Fibroblast of the conjunctiva (primary cell): ENCODE measurements around the gene AP3S1.
A peak's percentile ranks its signal among the peaks of the same experiment; 100 is the strongest.

Source experiments
- DNase-seq: peaks from one replicate; pipeline ENCODE4 v3.0.0-alpha.2; 2010; ENCODE audit warnings: low read depth

Gene AP3S1

DNA sequence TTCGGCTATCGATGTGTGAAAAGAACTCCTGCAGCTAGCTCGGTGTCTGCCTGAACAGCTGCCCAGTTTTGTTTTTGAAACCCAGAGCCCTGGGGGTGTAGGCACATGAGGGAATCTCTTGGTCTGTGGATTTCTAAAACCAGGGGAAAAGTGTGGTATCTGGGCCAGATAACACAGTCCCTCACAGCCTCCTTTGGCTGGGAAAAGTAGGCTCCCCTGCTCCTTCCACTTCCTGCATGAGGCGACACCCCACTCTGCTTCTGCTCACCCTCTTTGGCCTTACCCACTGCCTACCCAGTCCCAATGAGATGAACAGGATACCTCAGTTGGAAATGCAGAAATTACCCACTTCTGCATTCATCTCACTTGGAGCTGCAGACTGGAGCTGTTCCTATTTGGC, 15.8 kb upstream of the AP3S1 start:
- no peak for DNase-seq

DNA sequence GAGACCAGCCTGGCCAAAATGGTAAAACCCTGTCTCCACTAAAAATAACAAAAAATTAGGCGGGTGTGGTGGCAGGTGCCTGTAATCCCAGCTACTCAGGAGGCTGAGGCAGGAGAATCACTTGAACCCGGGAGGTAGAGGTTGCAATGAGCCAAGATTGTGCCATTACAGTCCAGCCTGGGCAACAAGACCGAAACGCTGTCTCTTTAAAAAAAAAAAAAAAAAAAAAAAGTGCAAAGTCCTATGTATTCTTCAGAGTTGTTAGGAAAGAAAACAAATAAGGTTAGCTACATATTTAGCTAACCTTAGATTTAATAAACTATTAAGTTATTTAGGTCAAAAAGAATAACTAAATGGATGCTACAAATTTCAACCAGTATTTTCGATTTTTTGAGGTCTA, 11.8 kb upstream of the AP3S1 start:
- no peak for DNase-seq

DNA sequence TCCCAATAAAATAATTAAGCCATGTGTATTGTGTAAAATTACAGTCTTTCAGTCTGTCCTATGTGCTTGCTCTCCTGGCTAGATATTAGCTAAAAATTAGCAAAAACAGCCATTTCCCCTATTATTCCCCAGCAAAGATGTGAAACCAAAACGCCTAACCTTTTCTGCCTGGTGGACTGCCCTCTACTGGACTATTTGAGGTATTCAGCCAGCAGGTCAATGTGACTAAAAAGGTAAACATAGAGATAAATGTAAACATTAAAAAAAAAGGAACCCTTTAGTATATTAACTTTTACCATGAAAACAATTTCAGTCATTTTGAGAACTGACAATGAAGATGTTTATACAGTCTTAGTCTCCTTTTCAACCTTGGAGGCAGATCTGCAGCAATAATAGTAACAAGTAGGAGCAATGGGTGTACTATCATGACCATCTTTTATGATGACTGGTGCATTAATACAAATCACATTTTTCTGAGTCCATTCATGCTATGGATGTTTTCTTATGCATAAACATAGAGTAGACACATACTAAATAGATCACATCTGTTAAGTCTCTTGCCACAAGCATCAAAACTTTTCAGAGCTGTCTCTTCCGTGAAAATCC, 10.5 kb upstream of the AP3S1 start:
- DNase-seq: no peak

DNA sequence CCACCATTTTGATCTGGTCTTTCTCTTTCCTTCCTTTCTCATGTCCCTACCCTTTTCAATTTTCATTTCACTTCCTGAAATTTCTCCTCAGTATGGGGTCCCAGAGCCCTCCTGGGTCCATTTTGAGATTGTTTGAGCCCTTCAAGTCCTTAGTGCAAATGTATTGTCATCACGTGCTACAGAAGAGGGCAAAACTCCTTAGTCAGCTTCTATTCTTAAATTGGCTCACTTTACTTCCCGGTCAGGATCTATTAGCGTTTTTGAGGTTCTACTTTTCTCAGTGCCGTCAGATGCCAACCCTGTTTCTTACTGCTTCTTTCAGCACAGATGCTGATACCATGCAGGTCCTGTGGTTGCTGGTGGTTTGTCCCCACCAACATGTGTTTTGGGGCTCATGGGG, 6.3 kb upstream of the AP3S1 start:
- no peak for DNase-seq

DNA sequence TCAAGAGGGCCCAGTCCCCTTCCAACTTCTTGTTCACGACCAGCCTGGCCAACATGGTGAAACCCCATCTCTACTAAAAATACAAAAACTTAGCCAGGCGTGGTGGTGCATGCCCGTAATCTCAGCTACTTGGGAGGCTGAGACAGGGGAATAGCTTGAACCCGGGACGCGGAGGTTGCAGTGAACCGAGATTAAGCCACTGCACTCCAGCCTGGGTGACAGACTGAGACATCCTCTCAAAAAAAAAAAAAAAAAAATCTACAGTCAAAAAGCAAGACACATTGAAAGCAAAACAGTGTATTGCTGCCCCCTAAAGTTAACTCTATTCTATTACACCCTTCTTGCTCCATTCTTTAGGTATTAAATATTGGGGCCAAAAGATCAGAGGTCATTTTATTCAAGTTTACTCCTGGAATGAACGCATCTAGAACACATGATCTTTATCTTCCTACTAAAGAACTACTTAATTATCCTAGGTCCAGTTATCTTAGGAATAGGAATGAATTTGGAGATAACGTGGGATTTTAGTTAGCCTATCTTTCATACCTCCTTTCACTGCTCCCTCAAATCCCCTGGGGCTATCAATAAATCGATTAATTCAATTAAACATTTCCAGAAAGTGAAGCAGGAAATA, 2.7 kb upstream of the AP3S1 start:
- peak; percentile 60 for DNase-seq

DNA sequence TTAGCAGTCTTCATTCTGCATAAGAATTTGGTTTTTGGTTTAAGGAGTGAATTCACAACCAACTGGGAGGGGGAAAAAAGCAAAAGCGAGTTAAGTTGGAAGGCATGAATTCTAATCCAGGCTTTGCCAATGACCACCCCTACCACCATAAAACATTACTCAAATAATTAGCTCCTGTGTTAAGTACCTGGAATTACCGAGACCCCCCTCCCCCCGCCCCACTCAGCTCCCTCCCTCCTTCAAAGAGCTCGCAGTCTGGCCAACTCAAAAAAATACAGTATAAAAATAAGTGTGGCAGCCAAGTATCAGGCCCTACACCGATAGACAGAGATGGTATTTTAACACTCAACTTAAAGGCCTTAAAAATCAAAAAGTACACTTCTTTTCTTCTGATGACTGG, 862 bp upstream of the AP3S1 start:
- no peak for DNase-seq

DNA sequence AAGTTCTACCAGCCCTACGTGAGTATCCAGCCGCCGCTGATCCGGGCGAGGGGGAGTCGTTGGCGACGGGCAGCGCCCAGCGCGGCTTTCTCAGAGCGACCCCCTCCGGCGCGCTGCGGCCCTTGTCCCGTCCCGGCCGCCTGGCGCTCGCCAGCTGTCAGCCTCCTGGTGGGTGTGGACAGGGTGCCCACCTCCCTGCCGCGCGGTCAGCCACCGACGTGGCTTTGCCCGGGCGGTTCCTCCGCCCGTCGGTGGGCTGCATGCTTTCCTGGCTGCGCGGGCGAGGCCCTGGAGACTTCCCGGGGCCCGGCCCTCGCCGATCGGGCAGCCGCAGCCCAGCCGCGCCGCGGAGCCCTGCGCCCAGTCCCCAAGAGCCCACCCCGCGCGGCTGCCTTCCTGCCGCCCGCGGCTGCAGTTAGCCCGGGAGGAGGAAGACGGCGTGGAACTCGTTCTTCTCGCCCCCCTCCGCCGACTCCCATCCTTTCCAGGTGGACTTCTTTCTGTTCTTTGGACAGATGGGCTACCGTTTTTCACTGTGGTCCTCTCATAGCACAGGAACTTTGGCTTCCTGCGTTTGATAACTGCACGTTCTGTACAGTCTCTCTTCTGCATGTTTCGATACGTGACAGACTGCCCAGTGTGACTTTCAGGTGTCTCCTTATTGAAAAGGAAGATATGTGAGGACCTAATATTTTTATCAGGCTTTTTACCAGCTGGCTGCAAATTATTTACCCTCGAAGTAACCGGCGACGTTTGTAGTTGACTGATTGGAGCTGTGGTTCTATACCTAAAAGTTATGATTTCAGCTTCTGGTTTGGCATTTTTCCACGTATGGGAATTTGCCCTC, 577 bp downstream of the AP3S1 start:
- peak; percentile 18 for DNase-seq

DNA sequence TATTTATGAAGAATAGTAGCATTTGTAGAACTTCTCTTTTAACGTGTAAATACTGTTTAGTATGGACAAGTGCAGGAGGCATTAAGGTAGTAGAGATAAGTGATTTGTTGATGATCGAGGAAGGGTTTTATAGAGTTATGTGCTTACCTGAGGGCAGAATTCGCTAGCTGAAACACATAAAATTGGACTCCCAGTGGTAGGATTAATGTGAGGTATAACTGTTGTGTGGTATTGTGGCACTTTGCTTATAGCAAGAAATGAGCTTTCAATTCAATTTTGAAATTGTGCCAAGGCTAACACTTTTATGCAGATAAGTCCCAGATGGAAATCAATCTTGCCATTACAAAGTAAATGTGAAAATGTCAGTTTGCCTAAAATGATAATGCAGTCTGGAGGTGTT, 1.2 kb downstream of the AP3S1 start:
- DNase-seq: no peak

DNA sequence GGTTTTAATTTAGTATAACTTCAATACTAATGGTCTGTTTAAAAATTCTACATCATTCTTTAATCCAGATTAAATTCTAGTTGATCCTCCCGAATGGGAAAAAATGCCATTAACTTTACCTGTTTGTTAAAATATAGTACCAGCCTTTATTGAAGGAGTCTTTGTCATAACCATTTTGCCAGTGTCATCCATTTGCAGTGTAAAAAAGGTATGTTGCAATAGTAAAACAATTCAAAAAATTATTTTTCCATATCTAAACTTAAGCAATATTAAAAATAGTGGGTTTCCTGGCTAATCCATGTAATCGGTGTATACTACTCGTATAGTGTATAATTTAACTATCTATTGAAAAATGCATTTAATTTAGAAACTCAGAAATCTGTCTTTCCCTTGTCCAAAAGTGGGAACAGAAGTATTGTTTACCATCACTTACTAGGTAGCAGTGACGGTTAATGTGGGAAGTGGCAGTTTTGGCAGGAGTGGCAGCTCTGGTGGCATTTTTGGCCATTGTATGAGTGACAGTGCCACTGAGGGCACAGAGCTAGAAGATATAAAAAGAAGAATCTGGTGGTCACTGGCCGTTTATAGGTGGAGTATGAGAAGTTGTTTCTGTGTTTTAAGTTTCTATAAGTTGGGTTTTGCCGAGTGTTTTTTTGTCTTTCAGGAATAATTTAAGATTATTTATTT, 1.9 kb downstream of the AP3S1 start:
- DNase-seq: no peak

DNA sequence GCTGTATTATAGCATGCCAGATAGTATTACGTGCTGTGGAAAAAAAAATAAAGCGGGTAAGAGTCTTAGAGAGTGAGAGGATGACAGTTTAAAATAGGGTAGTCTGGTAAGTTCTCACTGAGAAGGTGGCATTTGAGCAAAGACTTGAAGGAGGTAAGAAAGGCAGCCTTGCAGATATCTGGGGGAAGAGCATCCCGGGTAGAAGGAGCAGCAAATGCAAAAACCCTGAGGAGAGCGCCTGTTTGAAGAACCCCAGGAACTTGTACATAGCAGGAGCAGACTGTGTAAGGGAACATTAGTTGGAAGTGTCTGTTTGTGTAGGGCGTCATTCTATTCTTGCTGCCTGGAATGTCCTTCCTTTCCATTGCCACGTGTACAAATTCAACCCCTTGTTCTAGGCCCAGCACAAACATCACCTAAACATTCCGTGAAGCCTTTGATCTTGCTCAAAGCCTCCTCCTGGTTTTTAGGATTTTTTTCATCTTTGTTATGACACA, 2.6 kb downstream of the AP3S1 start:
- DNase-seq: no peak

DNA sequence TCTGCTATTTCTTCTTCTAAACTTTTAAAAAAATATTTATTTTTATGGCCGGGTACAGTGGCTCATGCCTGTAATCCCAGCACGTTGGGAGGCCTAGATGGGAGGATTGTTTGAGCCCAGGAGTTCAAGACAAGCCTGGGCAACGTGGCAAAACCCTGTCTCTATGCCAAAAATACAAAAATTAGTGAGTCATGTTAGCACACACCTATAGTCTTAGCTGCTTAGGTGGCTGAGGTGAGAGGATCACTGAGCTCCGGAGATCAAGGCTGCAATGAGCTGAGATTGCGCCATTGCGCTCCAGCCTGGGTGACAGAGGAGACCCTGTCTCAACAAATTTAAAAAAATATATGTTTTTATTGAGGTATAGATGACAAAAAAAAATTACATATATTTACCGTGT, 5.6 kb downstream of the AP3S1 start:
- no peak for DNase-seq

DNA sequence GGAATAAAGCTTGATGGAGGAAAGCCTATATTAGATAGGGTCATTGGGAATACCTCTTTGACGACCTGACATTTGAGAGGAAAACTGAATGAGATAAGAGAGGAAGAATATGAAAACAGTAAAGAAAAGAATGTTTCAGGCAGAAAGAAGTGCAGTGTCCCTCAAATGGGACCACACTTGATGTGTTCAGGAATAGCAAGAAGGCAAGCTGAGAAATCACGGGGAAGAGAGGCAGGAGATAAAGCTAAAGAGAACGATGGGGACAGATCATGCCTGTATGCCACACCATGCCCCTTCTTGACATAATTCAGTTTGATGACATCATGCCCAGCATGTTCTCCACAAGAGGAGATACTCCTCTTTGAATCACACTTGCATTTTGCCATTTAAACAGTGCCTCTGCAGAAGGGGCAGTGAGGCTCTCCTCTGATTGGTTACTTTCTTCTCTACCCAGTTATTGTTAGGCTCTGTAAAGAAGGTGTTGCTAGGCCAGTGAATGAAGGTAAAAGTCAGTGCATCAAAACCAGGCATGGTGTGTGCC, 7.6 kb downstream of the AP3S1 start:
- DNase-seq: no peak

DNA sequence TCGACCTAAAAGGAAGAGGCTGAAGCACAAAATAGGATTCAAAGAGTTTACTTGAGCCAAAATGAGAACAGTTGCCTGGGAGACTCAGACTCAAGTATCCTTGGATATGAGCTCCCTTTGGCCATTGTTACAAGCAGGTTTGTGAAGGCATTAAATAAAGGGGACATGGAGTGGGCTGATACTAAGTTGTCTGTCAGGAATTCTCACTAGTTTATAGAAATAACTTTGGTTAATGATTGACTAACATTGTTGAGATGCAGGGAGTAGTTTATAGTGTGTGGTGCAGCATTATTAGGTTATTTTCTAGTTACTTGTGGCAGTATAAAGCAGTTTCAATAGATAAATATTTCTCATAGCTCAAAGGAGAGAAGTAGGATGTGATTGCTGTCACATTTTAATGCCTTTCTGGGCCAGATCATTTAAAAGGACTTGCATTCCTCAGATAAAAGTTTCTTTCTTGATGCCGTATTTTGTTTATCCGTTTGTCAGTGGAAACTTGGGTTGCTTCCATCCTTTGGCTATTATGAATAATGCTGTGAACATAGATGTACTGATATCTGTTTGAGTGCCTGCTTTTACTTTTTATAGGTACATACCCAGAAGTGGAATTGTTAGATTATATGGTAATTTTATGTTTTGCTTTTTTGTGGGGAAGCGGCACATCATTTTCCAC, 9.1 kb downstream of the AP3S1 start:
- DNase-seq: no peak

DNA sequence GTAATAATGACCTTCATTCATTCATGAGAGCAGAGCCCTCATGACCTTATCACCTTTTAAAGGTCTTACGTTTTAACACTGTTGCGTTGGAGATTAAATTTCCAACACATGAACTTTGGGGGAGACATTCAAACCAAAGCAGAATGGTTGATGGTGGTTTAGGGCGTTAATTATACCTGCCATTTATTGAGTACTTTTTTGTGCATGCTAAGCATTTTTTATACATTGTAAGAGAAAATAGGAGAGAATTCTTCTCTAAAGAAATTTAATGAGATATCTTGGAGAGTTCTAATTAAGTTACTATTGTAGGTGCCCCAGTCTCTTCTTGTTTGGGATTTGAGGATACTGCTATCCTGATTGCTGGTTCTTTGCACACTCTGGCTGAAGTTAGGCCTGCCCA, 12.4 kb downstream of the AP3S1 start:
- no peak for DNase-seq

DNA sequence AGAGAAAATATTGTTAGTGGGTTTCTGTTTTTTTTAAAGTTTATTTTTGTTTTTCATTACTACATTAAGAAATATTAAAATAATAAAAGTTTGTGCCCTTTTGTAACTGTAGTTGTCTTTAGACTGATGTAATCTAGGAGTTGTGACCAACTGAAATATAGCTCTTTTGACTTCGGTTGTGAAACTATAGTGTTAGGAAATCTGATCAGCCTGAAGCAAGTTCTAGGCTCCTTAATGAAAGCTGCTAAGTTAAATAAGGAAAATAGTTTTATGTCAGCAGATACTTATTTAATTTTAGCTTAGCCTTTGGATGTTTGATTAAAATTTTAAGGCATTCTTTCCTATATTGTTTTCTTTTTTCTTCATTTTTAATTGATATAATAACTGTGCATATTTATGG, 14.2 kb downstream of the AP3S1 start:
- peak; percentile 28 for DNase-seq

DNA sequence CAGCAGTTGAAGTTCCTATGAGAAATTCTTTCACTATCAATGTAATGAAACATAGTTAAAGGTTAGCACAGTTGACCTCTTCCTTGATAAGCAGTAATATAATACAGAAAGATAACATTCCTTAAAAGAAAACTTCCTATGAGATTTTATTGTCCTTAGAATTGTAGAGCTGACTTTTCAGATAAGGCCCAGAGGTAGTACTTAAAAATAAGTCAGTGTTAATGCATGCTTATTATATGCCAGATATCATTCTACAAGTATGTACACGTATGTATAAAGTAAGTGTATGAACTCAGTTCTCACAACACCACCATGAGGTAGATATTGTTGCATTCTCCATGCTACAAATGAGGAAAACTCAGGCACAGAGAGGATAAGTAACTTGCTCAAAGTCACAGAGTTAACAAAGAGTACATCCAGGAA, 15.3 kb downstream of the AP3S1 start:
- DNase-seq: no peak

DNA sequence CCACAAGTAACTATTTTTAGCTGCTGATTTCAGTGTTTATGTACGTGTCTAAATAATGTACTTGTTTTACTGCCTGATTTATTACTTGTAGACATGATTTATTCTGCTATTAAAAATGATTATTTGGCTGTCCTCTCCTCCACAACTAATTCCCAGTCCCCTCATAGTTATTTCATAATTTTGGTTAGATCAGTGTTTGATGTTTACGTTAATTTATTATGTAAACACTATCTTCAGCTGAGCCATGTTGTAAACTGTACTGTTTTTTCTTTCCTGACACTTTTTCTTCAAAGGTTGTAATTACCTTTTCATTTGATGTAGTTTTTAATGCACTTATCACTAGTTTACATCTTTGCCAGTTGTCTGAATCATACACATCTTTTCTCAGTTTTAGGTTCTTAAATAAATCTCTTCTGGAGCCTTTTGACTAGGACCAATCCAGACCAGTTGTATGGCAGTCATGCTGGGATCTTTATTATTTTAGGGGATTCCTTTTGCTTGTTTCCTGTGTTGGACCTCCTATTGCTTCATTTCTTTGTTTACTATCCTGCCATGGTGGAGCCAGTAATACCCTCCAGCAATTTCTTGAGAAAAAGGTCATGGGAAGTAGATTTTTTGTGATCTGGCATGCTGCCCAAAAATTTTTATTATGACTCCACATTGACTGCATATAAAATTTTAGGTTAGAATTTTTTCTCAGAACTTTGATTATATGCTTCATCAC, 16.1 kb downstream of the AP3S1 start:
- peak; percentile 23 for DNase-seq

DNA sequence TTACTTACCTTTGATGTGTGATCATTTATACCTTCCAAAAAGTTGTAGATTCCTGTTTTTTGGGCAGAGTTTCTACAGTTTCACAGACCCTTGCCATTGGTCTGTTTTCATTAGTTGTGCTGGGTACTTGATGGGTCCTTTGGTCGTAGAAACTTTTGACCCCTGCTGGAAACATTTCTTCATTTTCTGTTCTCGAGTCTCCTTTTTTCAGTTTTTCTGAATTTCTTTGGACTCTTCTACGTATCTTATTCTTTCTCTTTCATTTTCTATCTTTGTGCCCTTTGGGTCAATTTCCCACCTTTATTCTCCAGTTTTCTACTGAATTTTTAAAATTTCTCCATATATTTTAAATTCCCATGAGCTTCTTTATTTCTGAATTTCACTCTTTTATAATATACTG, 16.7 kb downstream of the AP3S1 start:
- no peak for DNase-seq

DNA sequence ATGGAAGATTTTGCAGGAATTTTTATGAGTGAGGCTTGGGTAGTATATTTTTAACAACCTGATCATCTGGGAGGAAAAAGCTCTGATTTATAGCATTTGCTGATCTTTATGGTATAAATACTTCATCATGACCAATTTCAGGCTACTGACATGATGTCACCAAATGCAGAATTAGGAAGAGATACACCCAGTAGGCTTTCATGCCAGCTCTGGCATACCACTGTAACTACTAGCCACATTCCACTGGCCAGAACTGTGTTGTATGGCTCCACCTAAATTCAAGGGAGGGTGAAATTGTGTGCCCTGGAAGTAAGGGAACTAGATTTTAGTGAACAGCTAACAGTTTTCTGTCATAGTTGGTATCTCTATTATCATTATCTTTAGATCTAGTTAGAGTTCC, 17.6 kb downstream of the AP3S1 start:
- no peak for DNase-seq

DNA sequence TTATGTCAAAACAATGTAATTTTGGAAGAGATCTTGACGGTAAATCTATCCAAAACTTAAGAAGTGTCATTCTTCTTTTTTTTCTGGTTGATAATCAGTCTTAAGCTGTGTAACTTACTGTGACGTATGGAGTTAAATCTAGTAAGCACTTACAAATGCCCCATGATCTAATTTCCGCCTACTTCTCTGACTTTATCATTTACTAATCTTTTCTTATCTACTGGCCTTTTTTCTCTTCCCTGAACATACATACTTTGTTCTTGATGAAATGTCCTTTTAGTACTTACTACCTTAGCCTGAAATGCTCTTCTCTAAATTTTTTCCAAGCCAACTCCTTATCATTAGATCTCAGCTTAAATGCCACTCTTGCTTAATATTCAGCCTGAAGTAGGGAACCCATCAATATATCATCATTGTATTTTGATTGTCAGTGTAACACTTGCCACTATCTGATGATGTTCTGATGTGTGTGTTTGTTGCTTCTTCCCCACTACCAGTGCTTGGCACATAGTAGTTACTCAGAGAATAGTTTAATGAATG, 27.6 kb downstream of the AP3S1 start:
- no peak for DNase-seq

DNA sequence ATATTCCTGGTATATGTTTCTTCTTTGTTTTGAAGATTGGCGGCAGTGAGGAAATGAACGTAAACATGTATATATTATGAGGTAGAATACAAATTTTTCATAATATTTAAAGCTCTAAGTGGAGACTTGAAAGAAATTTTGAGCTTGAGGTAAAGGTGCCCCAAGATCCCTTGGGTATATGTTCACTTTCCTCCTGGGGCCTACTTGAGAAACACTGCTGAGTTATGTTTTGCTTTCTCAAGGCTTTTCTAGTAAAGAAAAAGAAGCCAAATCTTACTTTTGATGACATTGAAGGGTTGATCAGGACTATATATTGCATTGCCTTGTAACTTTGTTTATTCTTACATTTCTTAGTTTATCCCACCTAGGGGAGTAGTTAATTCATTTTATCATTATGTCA, 30.7 kb downstream of the AP3S1 start:
- no peak for DNase-seq
